Glomerular visceral epithelial cell (primary cell): Measurements from ENCODE around the gene ABCA5.

Experiments
- DNase-seq: peaks from one replicate; pipeline ENCODE4 v3.0.0-alpha.2; 2016; ENCODE audit errors: extremely low spot score

Gene ABCA5

GRCh38 chr17:69327060-69327831 lies at the start of gene ABCA5:
ABCA5 (minus strand) TSS chr17:69327133; CDS start chr17:69314415, 12,718 bp downstream.
- peak; percentile 95 for DNase-seq

- no peak for DNase-seq
Measured at GRCh38 chr17:69375229-69375628, 48.3 kb upstream of the ABCA5 start.

DNA sequence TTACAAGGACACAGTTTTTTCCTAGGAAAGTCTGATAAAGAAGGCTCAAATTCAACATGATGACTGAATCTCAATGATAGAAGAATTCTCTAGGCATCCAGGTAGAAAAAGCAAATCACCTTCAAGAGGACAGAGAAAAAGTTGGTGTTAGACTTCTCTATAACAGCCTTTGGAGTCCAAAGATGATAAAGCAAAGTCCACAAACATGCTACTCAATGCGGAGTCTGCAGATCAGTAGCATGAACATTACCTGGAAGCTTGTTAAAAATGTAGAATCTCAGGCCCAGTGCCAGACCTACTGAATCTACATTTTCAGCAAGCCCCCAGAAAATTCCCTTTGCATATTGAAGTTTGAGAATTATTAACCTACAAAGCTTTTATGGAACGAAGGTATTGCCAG lies 46.1 kb upstream of the ABCA5 start:
- no peak for DNase-seq

DNA sequence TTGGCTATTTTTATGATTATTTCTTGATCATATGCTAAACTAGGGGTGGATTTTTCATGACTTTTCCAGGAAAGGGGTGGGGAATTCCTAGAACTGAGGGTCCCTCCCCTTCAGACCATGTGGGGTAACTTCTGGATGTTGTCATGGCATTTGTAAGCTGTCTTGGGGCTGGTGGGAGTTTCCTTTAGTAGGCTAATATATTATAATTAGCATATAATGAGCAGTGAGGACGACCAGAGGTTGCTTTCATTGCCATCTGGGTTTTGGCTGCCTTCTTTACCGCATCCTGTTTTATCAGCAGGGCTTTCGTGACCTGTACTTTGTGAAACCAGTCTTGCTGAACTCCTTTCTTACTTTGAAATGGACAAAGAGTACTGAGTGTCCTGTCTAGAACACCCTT lies 40.4 kb upstream of the ABCA5 start:
- DNase-seq, result no peak

DNA sequence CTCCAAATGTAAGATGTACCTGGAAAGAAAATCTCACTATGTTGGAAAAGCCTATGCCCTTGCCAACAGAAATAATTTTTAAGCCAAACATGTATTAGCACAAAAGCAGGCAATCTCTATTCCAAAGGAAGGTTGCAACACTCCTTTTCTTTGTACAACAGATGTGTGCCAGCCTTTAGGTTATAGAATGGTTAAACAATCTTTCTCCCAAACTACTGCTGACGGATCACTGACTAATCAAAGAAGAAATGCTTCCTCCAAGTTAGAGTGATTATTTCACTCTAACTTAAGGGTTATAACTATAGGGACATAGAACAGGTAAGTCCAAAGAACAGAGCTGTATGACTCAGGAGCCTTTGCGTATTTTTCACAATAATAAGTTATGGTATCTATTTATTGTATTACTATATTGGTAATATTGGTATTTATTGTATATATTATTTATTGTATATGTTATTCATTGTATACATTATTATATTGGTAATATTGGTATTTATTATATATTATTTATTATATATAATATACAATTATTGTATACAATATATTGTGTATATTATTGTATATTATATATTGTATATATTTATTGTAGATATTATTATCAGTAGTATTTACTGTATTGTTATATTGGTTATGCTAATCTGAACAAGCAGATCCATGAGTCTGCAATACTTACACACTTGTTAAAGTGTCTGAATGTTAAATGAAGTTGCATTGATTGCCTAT lies 36.7 kb upstream of the ABCA5 start:
- DNase-seq, result no peak

DNA sequence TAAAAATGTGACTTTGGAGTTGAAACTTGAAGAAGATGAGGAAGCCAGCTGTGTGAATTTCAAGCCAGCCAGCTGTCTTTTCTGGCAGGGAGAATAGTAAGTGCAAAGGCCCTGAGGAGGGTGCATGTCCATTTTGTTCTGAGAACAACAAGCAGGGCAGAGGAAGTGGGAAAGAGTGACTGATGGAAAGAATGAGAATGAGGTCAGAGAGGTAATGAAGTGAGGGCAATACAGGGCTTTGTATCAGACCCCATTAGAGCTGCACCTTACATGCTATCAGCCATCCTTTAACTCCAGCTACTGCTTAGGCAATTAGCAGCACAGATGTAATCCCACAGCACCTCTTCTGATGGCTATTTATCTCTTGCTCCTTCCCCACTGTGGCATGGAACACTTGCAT lies 34.2 kb upstream of the ABCA5 start:
- no peak for DNase-seq

DNA sequence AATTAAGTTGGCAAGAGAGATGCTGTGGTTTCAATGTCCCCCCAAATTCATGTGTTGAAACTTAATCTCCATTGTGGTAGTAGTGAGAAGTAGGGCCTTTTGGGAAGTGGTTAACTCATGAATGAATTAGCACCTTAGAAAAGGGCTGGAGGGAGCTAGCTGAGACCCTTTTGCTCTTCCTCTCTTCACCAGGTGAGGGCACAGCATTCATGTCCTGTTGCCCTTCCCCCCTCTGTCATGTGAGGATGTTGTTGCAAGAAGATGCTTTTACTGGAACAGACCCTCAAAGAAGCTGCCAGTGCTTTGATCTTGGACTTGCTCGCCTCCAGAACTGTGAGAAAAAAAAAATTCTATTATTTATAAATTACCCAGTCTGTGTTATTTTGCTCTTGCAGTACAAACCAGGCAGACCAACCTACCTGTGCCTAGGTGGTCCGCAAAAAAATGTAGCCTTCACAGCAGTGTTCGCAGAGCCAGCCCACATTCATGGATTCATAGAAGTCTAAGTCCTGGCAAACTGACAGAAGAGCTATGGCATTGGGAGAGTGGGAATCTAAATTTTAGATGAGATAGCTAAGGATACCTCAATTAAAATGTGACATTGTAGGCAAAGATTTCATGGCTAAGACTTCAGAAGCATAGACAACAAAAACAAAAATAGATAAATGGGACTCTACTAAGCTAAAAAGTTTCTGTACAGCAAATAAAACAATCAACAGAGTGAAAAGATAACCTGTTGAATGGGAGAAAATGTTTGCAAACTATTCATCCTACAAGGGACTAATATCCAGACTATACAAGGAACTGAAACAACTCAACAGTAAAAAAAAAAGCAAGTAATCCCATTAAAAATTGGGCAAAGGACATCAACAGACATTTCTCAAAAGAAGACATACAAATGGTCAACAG lies 32.0 kb upstream of the ABCA5 start:
- DNase-seq, result no peak

DNA sequence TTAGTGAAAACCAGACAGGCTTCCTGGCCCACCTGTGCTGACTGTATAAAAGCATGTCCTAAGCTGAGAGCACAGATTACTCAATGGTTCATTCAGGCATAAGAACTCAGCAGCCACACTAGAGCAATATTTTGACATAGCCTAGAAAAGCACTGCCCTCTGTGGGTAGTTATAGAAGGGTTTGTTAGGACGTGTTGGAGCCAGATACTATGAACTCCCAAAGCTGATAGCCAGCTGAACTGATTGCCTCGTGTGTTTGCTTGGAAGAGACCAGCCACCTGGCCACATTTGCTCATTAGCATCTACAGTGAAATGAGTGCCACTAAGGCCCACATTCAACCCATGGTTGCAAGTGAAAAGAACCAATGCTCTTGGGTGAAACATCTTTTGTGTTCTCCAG lies 30.8 kb upstream of the ABCA5 start:
- DNase-seq, result no peak

DNA sequence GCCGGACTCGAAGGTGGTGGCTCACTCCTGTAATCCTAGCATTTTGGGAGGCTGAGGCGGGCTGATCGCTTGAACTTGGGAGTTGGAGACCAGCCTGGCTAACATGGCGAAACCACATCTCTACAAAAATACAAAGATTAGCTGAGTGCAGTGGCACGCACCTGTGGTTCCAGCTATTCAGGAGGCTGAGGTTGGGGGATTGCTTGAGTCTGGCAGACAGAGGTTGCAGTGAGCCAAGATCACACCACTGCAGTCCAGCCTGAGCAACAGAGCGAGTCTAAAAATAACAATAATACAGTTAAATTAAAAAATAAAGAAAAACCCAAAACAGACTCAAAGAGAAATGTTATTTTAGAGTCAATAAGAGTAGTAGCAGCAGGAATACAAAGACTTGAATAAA lies 29.7 kb upstream of the ABCA5 start:
- no peak for DNase-seq

- no peak for DNase-seq
Measured at GRCh38 chr17:69350911-69351310, 24.0 kb upstream of the ABCA5 start.

DNA sequence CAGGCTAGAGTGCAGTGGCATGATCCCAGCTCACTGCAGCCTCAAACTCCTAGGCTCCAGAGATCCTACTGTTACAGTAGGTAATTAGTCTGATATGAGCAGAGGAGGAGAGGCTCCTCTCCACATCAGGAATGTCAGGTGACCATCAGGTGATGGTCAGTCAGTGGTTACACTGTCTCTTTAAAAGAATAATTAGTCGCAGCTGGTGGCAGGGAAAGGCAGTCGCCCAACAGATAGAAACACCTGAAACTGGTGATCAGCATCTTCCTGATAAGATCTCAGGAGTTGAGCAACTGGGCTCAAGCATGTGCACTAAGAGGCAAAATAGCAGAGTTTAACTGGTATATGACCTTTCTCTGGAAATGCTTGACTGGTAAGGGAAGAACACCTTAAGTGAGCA lies 21.5 kb upstream of the ABCA5 start:
- DNase-seq, result no peak

DNA sequence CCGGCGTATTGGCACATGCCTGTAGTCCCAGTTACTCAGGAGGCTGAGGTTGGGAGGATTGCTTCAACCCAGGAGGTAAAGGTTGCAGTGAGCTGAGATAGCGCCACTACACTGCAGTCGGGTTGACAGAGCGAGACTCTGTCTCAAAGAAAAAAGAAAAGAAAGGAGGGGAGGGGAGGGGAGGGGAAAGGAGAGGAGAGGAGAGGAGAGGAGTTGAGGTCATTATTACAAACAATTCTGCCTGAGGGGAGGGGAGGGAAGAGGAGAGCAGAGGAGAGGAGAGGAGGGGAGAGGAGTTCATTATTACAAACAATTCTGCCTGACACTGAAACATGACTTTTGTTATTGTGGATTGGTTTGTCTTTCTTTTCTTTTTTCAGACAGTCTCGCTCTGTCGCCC lies 19.8 kb upstream of the ABCA5 start:
- DNase-seq, result no peak

- no peak for DNase-seq
Measured at GRCh38 chr17:69344939-69345338, 18.0 kb upstream of the ABCA5 start.

GRCh38 chr17:69342896-69343644 lies 16.1 kb upstream of the ABCA5 start:
- no peak for DNase-seq

GRCh38 chr17:69339937-69340336 lies 13.0 kb upstream of the ABCA5 start:
- DNase-seq, result no peak

DNA sequence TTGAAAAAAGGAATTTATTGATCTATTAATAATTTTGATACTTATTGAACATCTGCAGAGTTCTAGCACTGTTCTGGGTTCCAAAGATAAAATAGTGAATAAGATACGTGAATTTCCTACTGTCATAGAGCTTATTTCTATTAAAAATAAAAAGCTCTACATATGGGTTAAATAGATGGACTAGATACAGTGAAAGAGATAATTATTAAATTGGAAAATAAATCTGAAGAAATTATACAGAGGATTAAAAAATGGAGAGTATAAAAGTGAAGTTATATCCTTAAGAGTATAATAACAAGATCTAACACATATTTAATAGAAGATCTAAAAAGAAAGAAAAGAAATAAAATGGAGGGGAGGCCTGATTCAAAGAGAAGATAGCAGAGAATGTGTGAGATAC lies 10.1 kb upstream of the ABCA5 start:
- DNase-seq, result no peak

DNA sequence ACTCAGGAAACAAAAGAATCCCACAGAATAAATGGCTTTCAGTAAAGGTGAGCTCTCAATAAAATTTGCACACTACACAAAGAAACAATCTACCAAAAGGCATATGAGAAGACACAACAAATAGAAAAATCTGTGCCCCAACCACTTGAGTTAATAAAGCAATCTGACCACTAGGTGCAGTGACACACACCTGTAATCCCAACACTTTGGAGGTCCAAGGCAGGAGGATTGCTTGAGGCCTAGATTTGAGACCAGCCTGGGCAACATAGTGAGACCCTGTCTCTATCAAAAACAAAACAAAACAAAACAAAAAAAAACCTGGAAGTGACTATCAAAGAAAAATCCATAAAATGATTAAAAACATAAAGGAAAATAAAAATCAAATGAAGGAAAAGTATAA lies 9.6 kb upstream of the ABCA5 start:
- DNase-seq, result no peak

- no peak for DNase-seq
Measured at GRCh38 chr17:69335058-69335457, 8.1 kb upstream of the ABCA5 start.

DNA sequence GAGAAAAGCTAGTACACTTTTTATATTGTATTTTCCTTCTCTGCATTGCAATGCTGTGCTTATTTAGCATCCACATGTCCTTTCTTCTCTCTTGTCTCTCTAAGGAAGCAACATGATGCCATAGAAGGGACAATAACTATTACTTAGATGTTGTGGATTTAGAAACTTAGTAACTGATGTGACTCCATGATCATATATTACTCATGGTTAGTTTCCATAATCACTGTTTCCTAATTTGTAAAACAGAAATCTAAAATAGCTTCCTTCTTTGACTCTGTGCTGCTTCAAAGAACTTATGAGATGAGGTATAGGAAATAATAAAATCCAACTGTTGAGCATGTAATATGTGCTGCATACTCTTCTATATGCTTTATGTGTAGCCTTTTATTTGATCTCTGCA lies 6.6 kb upstream of the ABCA5 start:
- DNase-seq, result no peak

- no peak for DNase-seq
Measured at GRCh38 chr17:69331756-69332155, 4.8 kb upstream of the ABCA5 start.

GRCh38 chr17:69326377-69327059 lies 415 bp downstream of the ABCA5 start:
- DNase-seq, result peak; percentile 31
